ENCODE results near the gene HMGB3. TPM values are rescaled to one million over a fixed set of nuclear protein-coding genes. Genes with fewer than 3 reads are reported as not detected.

Gene HMGB3
- total RNA-seq, 1 experiment from 2014 or later = 93.1 TPM

DNA sequence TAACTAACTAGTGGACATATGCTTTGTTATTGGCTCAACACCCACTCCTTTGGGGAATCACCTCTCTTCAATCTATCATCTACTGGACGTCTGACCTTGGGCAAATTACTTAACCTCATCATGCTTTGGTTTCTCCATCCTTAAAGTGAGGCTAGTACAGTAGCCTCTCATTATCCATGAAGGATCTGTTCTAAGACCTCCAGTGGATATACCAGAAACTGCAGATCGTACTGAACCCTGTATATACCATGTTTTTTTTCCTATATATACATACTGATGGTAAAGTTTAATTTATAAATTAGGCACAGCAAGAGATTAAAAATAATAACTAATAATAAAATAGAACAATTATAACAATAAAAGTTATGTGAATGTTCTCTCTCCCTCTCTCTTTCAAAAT, 56.2 kb downstream of the HMGB3 start:
- DNase-seq (ENCODE audit: extremely low read depth, low read depth) = no peak

Small RNAs within 50 kb of the gene (small RNA-seq; reads per million reads assigned to genes)
- 0 reads per million in 2 experiments for gene RNA5SP525
- gene RNU6-383P = 0 to 0.02 reads per million in 2 experiments
- 0 to 0.06 reads per million in 2 experiments for gene RPL12P50

Other genes with a start within 250 kb of the HMGB3 start
- 30.8 and 33.3 TPM in 2 replicates for gene CD99L2, start 84.7 kb upstream of the HMGB3 start, total RNA-seq (2014; rRNA removed; shearing (Covaris generic))
- gene GPR50, start 193.2 kb downstream of the HMGB3 start, total RNA-seq (2014; rRNA removed; shearing (Covaris generic)) = not detected in 2 replicates